ENCODE results near the gene HNRNPUL2.
"Not testable (repeated sequence)": the region's sequence is repeated elsewhere in the genome, so short reads cannot be mapped to it uniquely, and the experiment has no call there.

The HNRNPUL2 gene

DNA sequence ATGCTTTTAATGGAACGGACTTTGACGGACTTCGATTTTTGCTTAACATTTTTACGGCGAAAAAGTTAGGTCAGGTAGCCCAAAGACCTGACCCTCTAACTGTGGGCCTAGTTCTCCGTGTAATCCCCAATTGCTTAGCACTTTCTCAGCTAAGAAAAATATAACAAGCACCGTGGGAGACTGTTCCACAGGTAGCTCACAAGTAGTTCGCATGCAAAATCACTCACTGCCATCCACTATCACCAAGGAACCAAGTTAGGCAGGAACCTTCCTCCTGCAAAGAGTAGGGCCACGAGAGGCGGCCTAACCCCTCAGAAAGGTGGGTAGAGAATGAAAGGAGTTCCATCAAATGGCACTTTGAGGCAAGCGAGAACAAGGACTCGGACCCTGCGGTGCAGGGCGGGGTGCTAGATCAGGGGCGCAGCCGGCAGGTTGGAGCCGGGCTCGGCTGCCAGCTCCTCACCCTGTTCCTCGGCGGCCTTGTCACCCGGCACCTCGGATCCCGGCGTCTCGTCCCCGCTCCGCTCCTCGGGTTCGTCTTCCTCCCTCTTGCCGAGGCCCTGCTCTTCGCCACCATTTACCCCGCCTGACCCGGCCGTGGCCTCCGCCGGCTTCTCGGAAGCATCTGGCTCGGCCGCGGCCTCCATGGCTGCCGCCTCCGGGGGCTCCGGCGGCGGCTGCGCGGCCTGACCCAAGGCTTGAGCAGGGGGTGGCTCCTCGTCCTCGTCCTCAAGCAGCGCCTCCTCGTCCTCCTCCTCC lies 922 bp downstream of the HNRNPUL2 start:
- DNase-seq, result no peak

DNA sequence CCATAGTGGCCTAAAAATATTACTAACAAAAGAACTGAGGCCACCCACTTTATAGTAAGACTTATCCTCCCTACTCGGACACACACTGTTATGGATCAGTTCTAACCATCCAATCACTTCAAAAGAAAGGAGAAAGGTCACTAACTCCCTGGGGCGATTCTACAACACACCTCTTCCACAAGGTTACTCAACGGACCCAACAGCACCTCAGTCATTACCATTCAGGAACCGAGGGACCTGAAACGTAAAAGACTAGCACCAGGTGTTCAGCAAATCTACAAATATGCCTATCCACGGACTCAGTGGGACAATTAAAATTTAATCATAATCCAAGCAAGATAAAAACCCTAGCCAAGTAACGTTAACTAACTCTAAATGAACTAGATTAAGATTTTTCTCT lies 1.6 kb downstream of the HNRNPUL2 start:
- no peak for DNase-seq

DNA sequence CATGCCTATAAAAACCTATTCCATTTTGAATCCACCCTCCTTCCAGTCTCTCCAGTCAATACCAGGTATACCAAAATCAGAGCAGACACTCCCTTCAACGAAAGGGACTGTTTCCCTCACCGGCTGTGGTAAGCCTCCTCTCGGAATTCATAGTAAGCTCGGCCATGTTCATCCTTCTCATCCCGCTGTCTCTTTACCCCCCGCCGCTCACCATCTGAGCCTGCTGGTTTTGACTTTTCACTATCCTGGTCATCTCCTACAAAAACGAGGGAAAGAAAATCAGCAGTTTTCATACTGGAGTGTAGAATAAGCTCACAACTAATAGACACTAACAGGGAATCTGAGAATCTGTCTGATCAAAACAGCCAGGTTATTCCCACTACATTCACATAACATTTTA lies 3.1 kb downstream of the HNRNPUL2 start:
- DNase-seq, result no peak

DNA sequence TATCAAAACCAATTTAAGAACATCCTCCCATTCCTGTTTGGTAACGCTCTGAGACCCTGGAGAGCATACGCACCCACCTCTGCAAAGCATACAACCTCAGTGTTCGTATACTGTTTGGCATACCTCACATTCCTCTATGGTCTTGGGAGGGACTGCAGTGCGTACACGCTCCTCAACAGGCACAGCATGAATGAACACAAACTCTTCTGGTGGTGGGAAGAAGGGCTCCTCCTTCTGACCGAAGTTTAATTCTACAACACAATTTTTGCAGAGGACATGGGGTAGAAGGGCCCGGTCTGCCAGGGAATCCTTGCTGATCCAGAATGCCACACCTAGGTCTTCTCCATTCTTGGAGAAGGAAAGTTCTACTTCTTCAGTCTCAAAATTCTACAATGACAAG lies 5.3 kb downstream of the HNRNPUL2 start:
- DNase-seq, result peak; percentile 54

DNA sequence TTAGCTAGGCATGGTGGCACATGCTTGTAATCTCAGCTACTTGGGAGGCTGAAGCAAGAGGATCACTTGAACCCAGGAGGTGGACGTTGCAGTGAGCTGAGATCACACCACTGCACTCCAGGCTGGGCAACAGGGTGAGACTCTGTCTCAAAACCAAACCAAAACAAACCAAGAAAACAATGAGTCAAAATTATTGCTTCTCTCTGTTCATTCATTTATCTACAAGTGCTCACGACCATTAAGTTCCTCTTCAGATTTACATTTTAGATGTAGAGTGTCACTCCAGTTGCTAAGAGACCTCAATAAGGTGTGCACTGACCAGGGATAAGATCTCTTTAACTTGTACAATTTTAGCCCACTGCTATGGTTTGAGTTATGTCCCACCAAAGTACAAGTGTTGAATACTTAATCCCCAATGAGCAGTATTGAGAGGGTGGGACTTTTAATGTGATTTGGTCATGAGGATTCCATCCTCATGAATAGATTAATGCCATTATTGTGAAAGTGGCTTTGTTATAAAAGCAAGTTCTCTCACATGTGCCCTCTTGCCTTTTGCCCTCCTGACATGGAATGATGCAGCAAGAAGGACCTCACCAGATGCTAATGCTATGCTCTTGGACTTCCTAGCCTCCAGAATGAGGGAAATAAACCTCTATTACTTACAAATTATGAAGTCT lies 7.8 kb downstream of the HNRNPUL2 start:
- no peak for DNase-seq

DNA sequence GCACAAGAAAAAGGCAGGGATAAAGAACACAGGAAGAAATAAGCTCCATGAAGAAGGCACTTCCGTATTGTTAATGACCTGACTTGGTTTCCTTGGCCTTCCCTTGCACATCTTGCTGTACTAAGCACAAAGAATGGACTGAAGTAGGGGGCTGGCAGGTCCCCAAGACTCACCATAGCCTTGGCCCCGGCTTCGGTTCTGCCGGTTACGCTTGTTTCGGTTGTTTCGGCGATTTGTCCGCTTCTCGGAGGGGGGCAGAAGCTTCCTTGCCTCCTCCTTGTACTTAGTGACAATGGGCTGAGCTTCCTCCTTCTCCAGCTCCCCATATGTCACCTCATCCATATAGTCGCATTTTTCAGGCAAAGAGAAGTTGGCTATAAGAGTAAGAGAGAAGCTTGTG lies 10.4 kb downstream of the HNRNPUL2 start:
- DNase-seq, result no peak

DNA sequence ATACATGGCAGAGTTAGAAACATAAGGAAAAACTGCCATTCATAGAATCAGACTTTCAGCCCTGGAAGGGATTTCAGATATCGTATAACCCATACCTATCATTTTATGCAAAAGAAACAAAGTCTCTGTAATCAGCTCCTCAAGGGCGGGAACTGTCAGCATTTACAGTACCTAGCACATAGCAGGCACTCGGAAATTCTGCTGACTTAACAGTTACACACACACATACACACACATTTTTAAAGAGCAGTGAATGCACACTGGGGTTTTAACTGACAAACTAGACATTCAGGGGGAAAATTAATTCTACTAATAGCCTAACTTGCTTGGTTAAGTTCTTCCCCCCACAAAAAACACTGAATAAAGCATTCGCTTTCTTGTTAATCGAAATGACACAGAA lies 11.1 kb downstream of the HNRNPUL2 start:
- no peak for DNase-seq

DNA sequence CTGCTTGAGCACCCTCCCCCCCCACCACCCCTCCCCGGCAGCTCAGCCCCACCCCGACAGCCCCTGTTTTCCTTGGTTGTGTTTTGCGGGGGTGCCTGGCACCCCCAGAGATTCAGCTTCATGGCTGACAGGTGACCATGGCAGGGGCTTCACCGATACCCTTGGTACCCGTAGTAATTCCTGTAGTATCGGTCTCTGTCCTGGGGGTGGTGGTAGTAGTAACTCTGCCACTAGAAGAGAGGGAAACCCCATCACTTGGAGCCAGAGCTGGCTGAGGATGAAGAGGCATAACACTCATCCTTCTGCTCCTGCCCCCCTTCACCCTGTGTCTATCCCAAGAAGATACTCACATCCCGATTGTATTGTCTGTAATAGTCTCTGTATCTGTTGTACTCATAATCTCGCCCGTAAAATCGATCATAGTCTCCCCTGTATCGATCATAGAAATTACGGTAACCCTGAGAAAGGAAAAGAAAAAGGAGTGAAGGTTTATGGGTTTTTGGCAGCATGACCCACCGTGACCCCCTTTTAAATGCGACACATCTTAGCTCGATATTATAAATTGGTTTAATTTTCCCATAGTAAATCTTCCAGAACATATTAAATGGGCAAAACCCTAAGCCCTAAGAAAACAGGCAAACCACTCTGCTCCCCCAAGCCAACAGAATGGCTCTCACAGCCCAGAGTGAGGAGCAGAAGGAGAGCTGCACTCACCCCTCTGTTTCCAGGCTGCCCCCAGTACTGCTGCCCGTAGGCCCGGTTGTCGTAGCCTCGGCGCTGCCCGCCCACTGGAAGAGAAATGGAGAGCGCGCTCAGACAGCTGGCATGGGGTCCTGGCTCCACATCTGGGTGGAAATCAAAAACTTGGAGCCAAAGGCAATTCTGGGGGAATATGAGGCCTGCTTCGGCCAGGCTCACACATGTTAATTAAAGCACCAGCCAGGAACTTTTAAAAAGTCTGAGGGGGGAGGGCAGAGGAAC lies 11.8 kb downstream of the HNRNPUL2 start:
- no peak for DNase-seq

DNA sequence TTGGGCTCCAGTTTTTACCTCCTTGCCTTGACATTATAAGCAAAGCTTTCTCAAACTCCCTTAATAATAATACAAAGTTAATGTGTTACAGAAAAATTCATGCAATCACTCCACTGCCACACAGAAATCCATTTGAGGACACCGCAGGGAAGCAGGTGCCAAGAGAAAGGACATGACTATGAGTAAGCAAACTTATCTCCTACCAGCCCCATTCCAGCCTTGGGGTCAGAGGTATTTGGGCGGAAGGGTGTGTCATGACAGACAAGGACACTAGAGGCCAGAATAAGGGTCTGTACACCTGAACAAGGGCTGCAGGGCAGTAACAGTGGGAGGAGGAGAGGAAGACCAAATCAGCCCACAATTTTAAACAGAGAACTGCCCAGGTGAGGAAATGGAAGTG lies 13.9 kb downstream of the HNRNPUL2 start:
- DNase-seq, result no peak

DNA sequence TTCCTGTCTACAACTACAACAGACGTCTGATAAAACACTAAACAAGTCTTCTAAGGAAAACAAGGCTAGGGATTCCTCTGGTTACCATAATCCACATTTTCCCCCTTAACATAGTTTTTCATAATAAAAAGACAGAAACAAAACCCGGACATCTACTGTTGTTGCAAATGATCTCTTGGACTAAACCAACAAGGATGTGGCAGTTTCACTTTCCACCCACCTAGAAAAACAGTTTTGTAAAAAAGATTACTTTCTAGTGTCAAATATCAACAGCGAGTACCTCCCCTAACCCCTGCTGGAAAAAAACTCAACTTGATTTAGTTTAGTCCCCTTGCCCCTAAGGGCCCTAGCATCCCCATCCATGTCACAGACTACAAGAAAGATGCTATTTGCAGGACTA lies 14.4 kb downstream of the HNRNPUL2 start:
- DNase-seq, result no peak

DNA sequence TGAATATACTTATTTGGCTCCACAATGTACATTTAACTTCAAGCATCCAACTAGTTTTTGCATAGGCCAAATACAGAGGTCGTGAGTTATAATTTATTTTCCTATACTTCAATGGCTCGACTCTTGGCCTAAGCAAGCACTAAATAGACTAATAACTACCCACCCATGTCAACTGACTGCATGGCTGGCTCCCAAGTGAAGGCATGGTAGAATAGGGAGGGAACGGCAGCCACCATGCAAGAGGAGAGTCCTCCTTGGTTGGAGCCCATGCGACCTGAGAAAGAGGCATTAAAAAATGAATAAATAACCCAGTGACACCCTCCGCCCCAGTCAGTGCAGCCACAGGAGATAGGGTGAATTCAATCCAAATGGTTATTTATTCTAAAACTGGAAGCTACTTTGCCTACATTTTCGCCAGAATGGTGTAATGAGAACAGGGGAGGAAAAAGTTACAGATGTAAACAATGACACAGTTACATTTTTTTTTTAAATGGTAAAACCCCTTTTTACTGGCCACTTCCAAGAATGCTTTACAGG lies 14.9 kb downstream of the HNRNPUL2 start:
- DNase-seq, result no peak

DNA sequence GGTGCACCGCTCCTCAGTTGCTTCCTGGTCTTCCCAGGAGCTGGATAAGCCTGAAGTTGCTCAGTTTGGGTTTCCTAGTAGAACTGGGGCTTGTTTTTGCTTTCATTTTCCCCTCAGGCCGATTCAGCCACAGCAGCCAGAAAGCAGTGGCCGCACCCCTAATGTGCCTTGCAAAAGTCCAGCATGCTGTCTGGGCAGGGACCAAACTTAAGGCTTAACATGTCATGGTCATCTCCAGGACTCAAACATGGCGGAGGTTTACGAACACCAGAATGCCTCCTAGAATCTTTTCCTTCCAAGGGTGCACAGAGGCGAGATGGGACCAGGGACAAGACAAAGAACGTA lies 17.3 kb downstream of the HNRNPUL2 start:
- no peak for DNase-seq

DNA sequence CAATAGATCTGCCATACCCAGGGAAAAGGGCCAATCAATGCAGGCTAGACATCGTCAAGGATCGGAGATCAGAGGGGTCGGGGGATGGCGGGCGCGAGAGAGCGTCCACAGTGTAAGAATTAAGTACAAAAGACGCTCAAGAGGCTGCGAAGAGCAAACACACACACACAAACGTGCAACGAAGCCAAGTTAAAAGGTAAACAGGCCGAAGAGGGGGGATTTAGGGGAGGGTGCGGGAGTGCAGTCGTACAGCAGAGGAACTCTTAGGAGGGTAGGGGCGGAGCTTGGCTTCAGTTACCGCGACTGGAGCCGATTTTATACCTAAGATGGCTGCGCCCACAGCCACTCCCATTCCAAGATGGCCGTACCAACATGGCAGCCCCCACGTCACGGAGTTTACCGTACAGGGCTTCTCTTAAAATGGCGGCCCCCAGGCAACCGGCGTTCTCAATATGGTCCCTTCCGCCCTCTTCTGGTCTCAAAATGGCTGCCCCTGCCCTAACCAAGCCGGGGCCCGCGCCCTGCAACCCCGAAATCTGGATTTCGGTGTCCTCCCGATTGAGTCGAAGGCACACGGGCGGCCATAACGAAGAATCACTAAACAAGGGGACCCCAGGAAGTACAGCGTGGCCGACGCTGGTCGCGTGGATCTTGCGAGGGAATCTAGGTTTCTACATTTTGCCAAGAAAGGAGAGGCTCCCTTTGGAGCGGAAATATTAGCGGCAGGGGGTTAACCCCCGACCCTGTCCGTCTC lies 17.8 kb downstream of the HNRNPUL2 start:
- DNase-seq, result peak; percentile 97

DNA sequence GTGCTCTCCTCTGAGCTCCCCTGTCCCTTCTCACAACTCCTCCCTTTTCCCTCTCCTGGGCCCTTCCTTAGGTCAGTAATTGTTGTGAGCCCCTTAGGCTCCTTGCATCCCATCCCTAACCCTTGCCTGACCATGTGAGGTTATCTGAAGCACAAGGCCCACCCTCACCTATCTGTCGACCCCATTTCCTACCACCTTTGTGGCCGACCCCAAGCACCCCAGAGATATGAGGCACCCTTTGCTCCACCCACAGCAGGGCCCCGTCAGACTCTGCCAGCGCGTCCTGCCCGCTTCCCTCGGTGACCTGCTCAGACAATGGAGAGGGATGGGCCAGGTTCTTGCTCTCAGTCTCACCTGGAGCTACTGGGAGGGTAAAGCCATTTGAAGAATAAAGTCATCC lies 18.5 kb downstream of the HNRNPUL2 start:
- no peak for DNase-seq

DNA sequence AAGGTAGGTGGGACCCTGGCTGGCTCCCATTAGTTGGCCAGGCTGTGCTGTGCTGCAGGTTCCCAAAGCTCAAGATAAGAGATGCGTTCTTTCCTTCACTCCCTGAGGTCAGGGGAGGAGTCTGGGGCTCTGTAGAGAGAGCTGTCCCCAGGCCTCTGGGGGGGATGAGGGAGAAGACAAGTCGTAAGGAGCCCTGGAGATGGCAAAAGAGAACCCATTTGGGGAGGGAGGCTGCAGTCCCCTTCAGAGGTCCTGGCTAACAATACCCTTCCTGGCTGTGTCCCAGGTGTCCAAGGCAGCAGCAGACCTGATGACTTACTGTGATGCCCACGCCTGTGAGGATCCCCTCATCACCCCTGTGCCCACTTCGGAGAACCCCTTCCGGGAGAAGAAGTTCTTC lies 18.9 kb downstream of the HNRNPUL2 start:
- DNase-seq, result no peak

DNA sequence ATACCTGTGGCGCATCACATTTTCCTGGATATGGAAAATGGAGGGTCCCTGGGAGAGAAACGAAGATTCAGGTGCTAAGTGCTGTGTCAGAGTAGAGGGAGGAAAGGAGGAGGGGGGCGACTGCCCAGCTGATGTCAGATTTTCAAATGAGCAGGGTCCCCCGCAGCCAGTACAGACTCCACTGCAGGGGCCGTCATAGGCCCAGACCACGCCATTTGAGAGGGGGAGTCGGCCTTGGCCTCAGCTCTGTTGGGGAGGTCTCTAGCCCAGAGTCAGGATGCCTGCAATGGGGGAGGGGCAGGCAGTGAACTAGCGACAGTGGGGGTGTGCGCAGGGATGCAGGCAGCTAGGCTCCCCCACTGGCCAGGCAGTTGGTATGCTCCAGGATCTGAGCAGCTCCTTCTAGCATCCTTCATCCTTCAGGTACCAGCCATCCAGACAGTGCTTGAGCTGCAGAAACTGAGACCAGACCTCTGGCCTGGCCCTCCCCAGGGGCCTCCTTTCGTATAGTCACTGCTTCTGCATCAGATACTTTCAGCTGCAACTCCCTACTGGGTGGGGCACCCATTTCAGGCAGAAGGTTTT lies 19.9 kb downstream of the HNRNPUL2 start, which contains the start of the genes BSCL2 and GNG3:
Gene BSCL2 (minus strand): TSS at position 148 of the 585 bp plus-strand sequence. CDS start 229 bp downstream, outside the sequence.
Gene GNG3 (plus strand): TSS at position 400 of the 585 bp plus-strand sequence. CDS start 620 bp downstream, outside the sequence.
- DNase-seq, result no peak

DNA sequence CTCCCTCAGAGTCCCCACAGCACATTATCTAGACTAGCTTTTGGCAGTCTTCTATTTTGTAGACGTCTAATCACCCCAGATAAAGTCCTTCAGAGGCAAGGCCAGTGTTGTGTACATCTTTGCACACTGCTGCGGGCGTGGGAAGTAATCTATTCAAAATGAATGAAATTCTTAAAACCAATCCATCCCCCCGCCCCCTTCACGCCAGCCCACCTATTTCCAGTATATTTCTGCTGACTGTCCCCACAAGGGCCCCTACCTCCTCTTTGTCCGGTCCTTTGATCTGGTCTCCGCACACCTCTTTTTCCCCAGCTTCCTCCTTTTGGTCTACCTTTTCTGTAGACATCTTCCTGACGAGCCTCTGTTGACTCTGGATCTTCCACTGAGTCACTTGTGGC lies 20.4 kb downstream of the HNRNPUL2 start:
- DNase-seq, result no peak

DNA sequence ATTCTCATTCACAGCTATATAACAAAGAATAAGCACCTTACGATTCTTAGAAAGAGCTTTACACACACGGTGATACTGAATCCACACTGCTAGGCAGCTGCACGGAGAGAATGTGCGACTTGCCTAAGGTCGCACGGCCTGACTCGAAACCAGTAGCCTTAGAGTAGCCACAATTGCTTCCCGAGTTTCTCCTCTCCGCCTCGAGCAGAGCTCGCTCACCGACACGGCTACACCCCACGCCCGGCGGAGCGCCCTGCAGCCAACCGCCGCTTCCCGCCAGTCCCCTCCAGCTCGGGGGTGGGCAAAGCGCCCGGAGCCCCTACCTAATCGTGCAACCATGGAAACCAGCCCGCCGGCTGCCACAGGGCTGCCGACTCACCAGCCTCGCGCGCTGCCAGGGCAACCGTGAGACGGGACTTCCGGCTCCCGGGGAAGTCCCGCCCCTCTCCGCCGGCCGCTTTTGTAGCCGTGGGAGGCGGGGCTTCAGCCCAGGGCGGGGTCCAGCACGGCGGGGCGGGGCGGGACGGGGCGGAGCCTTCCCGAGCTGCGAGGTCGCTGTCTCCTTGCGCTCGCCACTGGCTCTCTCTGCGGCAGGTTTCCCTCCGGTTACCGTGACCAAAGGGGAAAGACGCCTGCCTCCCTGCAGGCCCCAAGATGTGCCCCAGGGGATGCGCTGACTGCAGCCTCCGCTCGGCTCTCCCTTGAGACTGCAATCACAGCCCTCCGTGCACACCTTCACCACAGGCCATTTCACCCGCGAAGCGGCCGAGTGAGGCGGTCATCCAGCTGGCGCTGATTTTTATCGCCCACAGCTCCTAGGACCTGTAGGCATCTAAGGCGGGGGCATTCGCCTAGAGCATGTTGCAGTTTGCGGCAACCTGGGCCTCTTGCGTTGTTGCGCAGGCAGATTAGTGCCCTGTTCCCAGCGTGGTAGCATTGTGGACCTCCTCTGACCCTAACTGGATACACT lies 21.1 kb downstream of the HNRNPUL2 start:
- peak; percentile 91 for DNase-seq

DNA sequence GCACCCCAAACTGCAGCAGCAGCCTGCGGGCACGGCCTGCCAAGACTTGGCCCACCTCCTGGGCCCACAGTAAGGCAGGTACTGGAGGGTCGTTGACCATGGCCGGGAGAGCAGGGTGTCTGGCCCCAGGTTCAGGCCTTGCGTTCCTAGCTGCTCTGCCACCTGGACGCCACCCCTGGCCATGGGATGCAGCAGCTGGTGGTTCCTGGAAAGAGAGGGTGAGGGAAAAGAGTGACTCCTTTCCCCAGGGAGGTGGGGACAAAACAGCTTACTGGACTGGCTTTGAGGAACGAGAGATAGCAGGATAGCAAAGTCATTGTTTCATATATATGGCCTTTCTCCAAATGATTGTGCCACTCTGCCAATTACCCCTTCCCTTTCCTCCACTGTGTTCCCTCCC lies 21.8 kb downstream of the HNRNPUL2 start:
- DNase-seq, result no peak

DNA sequence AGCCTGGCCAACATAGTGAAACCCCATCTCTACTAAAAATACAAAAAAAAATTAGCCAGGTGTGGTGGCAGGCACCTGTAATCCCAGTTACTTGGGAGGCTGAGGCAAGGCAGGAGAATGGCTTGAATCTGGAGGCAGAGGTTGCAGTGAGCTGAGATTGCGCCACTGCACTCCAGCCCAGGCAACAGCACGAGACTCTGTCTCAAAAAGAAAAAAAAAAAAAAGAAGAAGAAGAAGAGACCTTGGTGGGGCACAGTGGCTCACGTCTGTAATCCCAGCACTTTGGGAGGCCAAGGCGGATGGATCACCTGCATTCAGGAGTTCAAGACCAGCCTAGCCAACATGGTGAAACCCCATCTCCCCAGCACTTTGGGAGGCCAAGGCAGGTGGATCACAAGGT lies 23.3 kb downstream of the HNRNPUL2 start:
- DNase-seq, result not testable (repeated sequence)

Data from fibroblast of skin of back (primary cell).